Suprapubic skin (tissue), 4 donors: Measurements from ENCODE around the gene USO1. TPM values are rescaled to one million over a fixed set of nuclear protein-coding genes. Genes with fewer than 3 reads are reported as not detected.
"Not testable (repeated sequence)": the region's sequence is repeated elsewhere in the genome, so short reads cannot be mapped to it uniquely, and the experiment has no call there.

Experiments used
- DNase-seq, 2 donors: peaks; one replicate each; pipeline ENCODE4 v3.0.0-alpha.2; 2019; ENCODE audit warnings: low spot score in 2 of 2
- H3K27ac ChIP-seq: fragments of 200-600 bp; sonication (generic); one replicate; pipeline ENCODE4 v1.5.1; 2019
- H3K27me3 ChIP-seq: fragments of 200-600 bp; sonication (generic); one replicate; pipeline ENCODE4 v1.5.1; 2019
- H3K36me3 ChIP-seq: fragments of 200-600 bp; sonication (generic); one replicate; pipeline ENCODE4 v1.5.1; 2019
- H3K4me1 ChIP-seq: fragments of 200-600 bp; sonication (generic); one replicate; pipeline ENCODE4 v1.5.1; 2019
- H3K4me3 ChIP-seq: fragments of 200-600 bp; sonication (generic); one replicate; pipeline ENCODE4 v1.5.1; 2019; ENCODE audit warnings: mild to moderate bottlenecking
- H3K9me3 ChIP-seq: fragments of 200-600 bp; sonication (generic); one replicate; pipeline ENCODE4 v1.5.1; 2019
- EP300 ChIP-seq: sonication (generic); formaldehyde crosslinking; IDR thresholded peaks from one replicate; pipeline ENCODE4 v1.6.1; 2017; ENCODE audit warnings: antibody characterized with exemption
- POLR2A ChIP-seq, 2 donors: fragments of 450-650 bp; IDR thresholded peaks; one replicate each; pipeline ENCODE4 v1.6.1; 2017; ENCODE audit warnings: antibody characterized with exemption in 2 of 2, mild to moderate bottlenecking in 2 of 2, moderate library complexity in 2 of 2
- POLR2AphosphoS5 ChIP-seq, 3 donors: sonication (generic); formaldehyde crosslinking; IDR thresholded peaks; one replicate each; pipeline ENCODE4 v1.6.1; 2017; ENCODE audit warnings: antibody characterized with exemption in 3 of 3
- WGBS: methylation state at CpG from one replicate; pipeline ENCODE4 v1.1.5; 2018; 5-methylcytosine and 5-hydroxymethylcytosine counted together
- total RNA-seq, 4 donors: library from RNA; depleted of rRNA; stranded (reverse); fragments of >200 nt; gene quantifications; one replicate each; pipeline ENCODE4 v1.1.0, GENCODE V29; 2016
- TF ChIP-seq, protein P1 (sequence below), 2 donors: fragments of 200-600 bp in 1 of 2; fragments of 450-650 bp in 1 of 2; sonication (generic) in 1 of 2; IDR thresholded peaks; one replicate each; pipeline ENCODE4 v1.5.1; 2016 to 2019; ENCODE audit warnings: antibody characterized with exemption in 2 of 2, mild to moderate bottlenecking in 1 of 2, moderate library complexity in 1 of 2

USO1 gene
- total RNA-seq, 4 donors from 2014 or later: 46.8 to 61.1 (median 55.2) TPM

DNA sequence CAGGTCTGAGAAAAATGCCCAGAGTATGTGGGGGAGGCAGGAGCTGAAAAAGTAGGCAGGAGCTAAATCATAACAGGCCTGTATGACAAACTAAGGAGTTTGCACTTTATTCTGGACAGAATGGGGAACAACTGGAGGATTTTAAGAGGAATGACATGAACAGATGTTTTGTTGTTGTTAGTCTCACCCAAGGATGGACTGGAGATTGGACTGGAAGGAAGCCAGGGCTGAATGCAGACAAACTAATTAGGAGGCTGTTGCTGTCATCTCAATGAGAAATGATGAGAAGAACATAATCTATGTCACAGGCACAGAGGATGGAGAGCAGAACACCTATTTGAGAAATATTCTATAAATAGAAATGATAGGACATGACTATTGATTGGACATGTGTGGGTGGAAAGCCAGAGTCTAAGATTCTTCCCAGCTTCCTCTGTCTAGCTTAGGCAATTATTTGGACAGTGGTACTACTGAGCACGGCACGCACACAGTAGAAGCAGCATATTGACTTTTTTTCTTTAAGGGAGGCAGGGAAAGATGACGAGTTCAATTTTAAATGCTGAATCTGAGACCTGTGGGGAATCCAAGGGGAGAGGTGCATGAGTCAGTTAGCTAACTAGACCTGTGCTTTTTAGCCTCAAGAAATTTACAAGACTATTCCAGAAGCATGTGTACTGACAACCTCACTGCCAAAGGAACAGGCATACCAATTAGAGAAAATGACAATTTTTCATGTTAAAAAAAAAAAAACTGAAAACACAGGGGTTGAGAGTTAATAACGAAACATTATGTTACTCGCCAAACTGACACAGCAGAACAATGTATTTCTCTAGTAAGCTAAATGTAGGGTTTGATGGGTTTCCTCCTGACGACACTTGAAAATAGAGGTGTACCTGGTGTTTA, 963 bp upstream of the USO1 start:
- Histone ChIP-seq H3K4me1 (peaks cover 46% of the 10 kb centered on the region), H3K9me3 (no peaks in the 10 kb centered on the region), H3K27ac (peak overlapping the region; percentile 99), H3K36me3 (no peaks in the 10 kb centered on the region), H3K27me3 (no peaks in the 10 kb centered on the region), H3K4me3 (peak overlapping the region; percentile 99)
- no peak for TF ChIP-seq EP300
- TF ChIP-seq, protein P1, sequence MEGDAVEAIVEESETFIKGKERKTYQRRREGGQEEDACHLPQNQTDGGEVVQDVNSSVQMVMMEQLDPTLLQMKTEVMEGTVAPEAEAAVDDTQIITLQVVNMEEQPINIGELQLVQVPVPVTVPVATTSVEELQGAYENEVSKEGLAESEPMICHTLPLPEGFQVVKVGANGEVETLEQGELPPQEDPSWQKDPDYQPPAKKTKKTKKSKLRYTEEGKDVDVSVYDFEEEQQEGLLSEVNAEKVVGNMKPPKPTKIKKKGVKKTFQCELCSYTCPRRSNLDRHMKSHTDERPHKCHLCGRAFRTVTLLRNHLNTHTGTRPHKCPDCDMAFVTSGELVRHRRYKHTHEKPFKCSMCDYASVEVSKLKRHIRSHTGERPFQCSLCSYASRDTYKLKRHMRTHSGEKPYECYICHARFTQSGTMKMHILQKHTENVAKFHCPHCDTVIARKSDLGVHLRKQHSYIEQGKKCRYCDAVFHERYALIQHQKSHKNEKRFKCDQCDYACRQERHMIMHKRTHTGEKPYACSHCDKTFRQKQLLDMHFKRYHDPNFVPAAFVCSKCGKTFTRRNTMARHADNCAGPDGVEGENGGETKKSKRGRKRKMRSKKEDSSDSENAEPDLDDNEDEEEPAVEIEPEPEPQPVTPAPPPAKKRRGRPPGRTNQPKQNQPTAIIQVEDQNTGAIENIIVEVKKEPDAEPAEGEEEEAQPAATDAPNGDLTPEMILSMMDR (IDR thresholded peaks at IDR 0.05): no peak
- no peak for TF ChIP-seq POLR2AphosphoS5 (IDR thresholded peaks at IDR 0.05)
- TF ChIP-seq POLR2A (IDR thresholded peaks at IDR 0.05): no peak
- no peak for DNase-seq
- 2% methylated on average over 6 of the region's 6 CpGs for WGBS

DNA sequence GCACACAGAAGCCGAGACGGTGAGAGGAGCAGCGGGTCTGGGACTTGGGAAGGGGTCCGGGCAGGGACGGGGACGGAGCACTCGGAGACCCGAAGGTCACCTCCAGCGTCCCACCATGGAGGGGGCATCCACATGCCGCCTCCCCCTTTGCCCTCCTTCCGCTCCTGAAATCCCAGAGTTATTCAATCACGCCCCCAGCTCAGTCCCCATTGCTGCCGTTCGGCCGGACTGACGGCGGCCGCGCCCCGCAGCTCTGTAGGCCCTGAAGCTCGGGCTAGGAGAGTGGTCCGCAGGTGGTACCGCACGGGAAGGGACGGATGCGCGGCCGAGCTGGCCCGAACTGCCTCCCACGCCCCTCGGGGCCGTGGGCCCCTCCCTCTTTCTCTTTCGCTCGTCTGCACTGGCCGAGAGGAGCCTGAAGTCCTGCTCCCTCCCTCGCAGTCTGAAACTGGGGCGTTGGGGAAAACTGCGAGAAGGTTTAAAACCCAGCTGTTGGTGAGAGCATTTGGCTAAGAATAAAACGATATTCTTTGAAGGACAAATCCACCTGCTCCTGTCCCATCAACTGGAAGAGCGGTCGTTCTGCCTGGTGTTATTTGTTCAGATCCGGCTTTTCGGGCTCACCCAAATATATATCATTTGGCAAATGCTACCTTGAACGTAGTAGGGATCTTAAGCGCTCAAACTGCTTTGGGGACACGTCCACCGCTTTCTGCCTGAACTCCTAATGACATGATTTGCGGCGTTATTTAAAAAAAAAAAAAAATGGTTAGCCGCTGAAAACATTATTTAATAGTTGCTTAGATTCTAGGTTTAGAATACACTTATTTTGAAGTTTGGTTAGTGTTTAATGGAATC, 719 bp downstream of the USO1 start:
- Histone ChIP-seq H3K4me1 (peaks cover 51% of the 10 kb centered on the region), H3K4me3 (peak overlapping the region; percentile 99), H3K27ac (peak overlapping the region; percentile 99), H3K27me3 (no peaks in the 10 kb centered on the region), H3K9me3 (no peaks in the 10 kb centered on the region), H3K36me3 (no peaks in the 10 kb centered on the region)
- TF ChIP-seq EP300 (no peak), POLR2A (IDR thresholded peaks at IDR 0.05) (no peak), POLR2AphosphoS5 (IDR thresholded peaks at IDR 0.05) (no peak)
- WGBS: under 1% methylated on average over 39 of the region's 50 CpGs
- DNase-seq: peak; percentile 84

DNA sequence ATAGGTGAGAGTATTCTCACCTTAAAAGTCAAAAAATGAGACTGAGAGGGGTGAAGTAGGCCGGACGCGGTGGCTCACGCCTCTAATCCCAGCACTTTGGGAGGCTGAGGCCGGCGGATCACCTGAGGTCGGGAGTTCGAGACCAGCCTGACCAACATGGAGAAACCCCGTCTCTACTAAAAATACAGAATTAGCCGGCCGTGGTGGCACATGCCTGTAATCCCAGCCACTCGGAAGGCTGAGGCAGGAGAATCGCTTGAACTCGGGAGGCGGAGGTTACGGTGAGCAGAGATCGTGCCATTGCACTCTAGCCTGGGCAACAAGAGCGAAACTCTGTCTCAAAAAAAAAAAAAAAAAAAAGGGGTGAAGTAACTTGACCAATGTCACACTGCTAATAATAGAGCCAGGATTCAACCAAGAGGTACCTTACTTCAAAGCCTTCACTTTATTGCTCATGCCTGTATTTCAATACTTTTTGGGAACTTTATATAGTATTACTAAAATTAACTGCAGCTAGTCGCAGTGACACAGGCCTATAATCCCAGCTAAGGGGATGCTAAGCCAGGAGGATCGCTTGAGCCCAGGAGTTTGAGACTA, 1.7 kb downstream of the USO1 start:
- peak overlapping the region; percentile 99 for H3K4me3 ChIP-seq
- H3K27ac ChIP-seq: not testable (repeated sequence)
- WGBS: 57% methylated on average over 20 of the region's 20 CpGs

DNA sequence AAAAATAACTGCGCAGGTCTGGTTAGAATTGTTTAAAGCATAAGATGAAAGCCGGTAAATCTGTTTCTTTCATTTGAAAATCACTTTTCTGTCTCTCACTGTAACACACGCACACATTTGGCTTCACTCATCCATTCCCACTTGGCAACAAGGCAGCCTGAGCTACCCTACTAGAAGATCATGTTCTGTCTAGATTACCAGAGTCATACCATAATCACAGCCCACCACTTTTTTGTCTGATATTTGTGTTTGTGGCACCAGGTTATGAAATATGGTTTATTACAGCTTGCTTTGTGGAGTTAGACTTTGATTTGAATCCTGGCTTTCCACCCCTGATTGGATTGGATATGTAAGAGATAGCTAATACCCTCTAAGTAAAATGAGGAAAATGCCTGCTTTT, 2.2 kb downstream of the USO1 start:
- 61% methylated on average over 3 of the region's 3 CpGs for WGBS
- Histone ChIP-seq H3K27me3 (no peaks in the 10 kb centered on the region), H3K4me3 (no peak overlapping the region), H3K27ac (no peak overlapping the region), H3K9me3 (no peaks in the 10 kb centered on the region), H3K4me1 (peaks cover 60% of the 10 kb centered on the region), H3K36me3 (no peaks in the 10 kb centered on the region)
- no peak for DNase-seq
- TF ChIP-seq, protein P1 (IDR thresholded peaks at IDR 0.05): no peak
- TF ChIP-seq POLR2AphosphoS5 (IDR thresholded peaks at IDR 0.05): no peak
- TF ChIP-seq EP300: no peak
- no peak for TF ChIP-seq POLR2A (IDR thresholded peaks at IDR 0.05)

More for the DNA sequence above, 1.7 kb downstream of the USO1 start:
- H3K9me3 ChIP-seq, DNase-seq, H3K36me3 ChIP-seq, H3K27me3 ChIP-seq: not testable (repeated sequence)
- H3K4me1 ChIP-seq: peaks cover 58% of the 10 kb centered on the region

DNA sequence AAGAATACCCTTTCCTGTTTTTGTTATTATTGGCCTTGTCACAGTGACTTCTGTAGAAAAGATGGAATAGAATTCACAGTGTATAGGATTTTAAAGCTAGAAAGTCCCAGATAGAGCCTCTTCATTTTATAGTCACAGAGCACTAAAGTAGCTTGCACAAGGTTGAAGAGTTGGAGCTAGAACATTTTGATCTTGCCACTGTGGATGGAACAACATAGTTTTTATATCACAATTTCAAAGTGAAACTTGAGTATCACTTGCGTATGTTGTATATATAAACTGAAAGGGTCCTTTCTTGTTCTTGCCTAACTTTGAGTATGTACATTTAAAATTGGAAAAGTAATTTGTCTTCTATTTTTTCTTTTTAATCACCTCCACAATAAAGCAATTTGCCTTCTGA, 2.7 kb downstream of the USO1 start:
- no peak for DNase-seq
- TF ChIP-seq POLR2A (IDR thresholded peaks at IDR 0.05): no peak
- no peak for TF ChIP-seq POLR2AphosphoS5 (IDR thresholded peaks at IDR 0.05)
- no peak for TF ChIP-seq EP300
- Histone ChIP-seq H3K36me3 (no peaks in the 10 kb centered on the region), H3K9me3 (no peaks in the 10 kb centered on the region), H3K27me3 (no peaks in the 10 kb centered on the region), H3K27ac (no peak overlapping the region), H3K4me1 (peaks cover 60% of the 10 kb centered on the region), H3K4me3 (no peak overlapping the region)
- 74% methylated on average over 1 of the region's 1 CpG for WGBS

DNA sequence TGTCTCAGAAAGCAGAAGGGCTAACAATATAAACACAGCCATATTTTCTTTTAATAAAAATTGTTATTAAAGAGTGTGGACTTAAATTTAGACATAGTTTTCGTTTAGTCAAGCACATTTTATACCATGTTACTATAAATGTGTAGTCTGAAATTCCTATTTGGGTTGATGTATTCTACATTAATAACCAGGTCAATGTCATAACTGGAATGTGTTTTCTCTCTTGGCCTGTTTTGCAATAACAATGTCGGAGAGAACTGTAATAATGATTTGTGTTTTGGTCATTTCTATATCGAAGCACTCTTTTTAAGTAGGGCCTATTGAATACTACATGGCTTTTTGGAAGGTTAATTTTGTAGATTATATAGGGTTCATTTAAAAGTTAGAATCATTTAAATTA, 5.5 kb downstream of the USO1 start:
- Histone ChIP-seq H3K4me1 (peaks cover 44% of the 10 kb centered on the region), H3K9me3 (no peaks in the 10 kb centered on the region)

More for the DNA sequence above, 5.5 kb downstream of the USO1 start:
- 65% methylated on average over 3 of the region's 3 CpGs for WGBS
- Histone ChIP-seq H3K27ac (no peak overlapping the region), H3K4me3 (no peak overlapping the region), H3K27me3 (no peaks in the 10 kb centered on the region), H3K36me3 (no peaks in the 10 kb centered on the region)
- DNase-seq: no peak
- TF ChIP-seq, protein P1 (IDR thresholded peaks at IDR 0.05): no peak
- TF ChIP-seq POLR2AphosphoS5 (IDR thresholded peaks at IDR 0.05) (no peak), POLR2A (IDR thresholded peaks at IDR 0.05) (no peak), EP300 (no peak)
